Spinal cord (tissue), 10 donors: ENCODE results near the gene TKT. TPM values are rescaled to one million over a fixed set of nuclear protein-coding genes. Genes with fewer than 3 reads are reported as not detected.

Experiments used
- DNase-seq, 6 donors: peaks; one replicate each; pipeline versions ENCODE4 v3.0.0 to v3.0.0-alpha.2; 2013 to 2015; ENCODE audit warnings: low spot score in 6 of 6, low read depth in 4 of 6
- H3K27ac ChIP-seq: one replicate; pipeline ENCODE4 v1.5.1; 2013; ENCODE audit warnings: low read depth, low read length, control low read depth
- H3K27me3 ChIP-seq: one replicate; pipeline ENCODE4 v1.6.1; 2013; ENCODE audit warnings: low read length; ENCODE audit not compliant: control insufficient read depth, insufficient read depth
- H3K36me3 ChIP-seq: one replicate; pipeline ENCODE4 v1.6.1; 2013; ENCODE audit warnings: low read length; ENCODE audit not compliant: control insufficient read depth, insufficient read depth
- H3K4me1 ChIP-seq: one replicate; pipeline ENCODE4 v1.6.1; 2013; ENCODE audit warnings: low read length; ENCODE audit not compliant: control insufficient read depth, insufficient read depth
- H3K4me3 ChIP-seq: one replicate; pipeline ENCODE4 v1.5.1; 2013; ENCODE audit warnings: low read depth, low read length, control low read depth
- H3K9me3 ChIP-seq: one replicate; pipeline ENCODE4 v1.6.1; 2013; ENCODE audit warnings: low read length; ENCODE audit not compliant: control insufficient read depth, insufficient read depth
- WGBS: methylation state at CpG from one replicate; pipeline ENCODE4 v1.1.5; 2013; ENCODE audit warnings: missing lambda C conversion rate; ENCODE audit not compliant: insufficient coverage; 5-methylcytosine and 5-hydroxymethylcytosine counted together
- polyA plus RNA-seq, 2 donors: library from polyadenylated mRNA; unstranded; fragments of 120-200 nt; gene quantifications; one replicate each; pipeline ENCODE4 v1.2.1, GENCODE V29; 2013; ENCODE audit not compliant: insufficient read length in 2 of 2
- total RNA-seq, 2 donors: library from RNA; depleted of rRNA in 1 of 2; stranded (reverse); fragments of 120-200 nt in 1 of 2; fragments of >200 nt in 1 of 2; gene quantifications; one replicate each; pipeline versions ENCODE4 v1.2.3 to v1.2.4, GENCODE V29; 2013 to 2014
- donor health status: healthy.

Gene TKT
- total and polyA plus RNA-seq, 4 donors, result 118 to 170 (median 148) TPM

DNA sequence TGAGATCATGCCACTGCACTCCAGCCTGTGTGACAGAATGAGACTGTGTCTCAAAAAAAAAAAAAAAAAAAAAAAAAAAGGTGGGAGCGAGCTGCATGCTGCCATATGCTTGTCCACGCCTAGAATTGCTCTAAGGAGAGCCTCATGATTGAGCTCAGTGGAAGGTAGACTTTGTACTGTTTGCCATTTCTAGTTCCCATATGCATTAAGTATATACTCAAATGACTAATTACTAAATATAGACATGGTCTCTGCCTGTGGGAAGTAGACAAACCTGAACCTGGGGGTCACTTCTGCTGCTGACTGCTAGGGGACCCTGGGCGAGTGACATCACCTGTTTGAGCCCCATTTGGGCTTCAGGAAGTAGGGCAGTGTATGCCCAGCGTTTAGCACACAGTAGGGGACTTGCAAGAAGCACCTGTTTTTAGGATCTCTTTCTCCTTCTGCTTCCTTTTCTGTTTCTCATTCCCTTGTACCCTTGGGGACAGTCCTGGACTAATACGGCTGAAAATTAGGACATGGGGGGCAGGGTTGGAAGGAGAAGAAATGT, 67.6 kb downstream of the TKT start:
- no peak overlapping the region for H3K4me3 ChIP-seq
- H3K4me1 ChIP-seq, result no peaks in the 10 kb centered on the region
- peaks cover 48% of the 10 kb centered on the region for H3K36me3 ChIP-seq
- DNase-seq, result no peak
- no peak overlapping the region for H3K27ac ChIP-seq
- no peaks in the 10 kb centered on the region for H3K9me3 ChIP-seq
- 90% methylated on average over 2 of the region's 5 CpGs for WGBS
- no peaks in the 10 kb centered on the region for H3K27me3 ChIP-seq

DNA sequence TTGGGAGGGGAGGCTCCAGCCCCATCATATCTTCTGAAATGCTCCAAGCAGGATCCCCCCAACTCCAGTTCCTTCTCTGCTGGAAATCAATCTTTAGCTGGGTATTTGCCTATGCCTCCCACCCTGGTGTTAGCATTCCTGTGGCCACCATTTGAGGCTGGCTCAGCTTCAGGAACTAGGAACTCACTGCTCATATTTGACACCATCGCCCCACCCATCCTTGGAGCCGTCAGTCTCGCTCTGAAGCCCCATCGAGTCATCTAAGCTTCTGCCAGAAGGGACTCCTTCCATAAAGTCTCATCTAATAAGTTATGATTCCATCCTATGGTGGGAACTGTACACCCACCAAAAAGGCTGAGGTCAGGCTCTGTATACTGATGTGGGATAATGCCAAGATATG, 68.4 kb downstream of the TKT start:
- H3K27me3 ChIP-seq, result no peaks in the 10 kb centered on the region
- H3K9me3 ChIP-seq, result no peaks in the 10 kb centered on the region
- no peak overlapping the region for H3K4me3 ChIP-seq
- H3K36me3 ChIP-seq, result peaks cover 52% of the 10 kb centered on the region
- 94% methylated on average over 3 of the region's 4 CpGs for WGBS
- H3K4me1 ChIP-seq, result peaks cover 3% of the 10 kb centered on the region
- no peak overlapping the region for H3K27ac ChIP-seq
- DNase-seq, result no peak

DNA sequence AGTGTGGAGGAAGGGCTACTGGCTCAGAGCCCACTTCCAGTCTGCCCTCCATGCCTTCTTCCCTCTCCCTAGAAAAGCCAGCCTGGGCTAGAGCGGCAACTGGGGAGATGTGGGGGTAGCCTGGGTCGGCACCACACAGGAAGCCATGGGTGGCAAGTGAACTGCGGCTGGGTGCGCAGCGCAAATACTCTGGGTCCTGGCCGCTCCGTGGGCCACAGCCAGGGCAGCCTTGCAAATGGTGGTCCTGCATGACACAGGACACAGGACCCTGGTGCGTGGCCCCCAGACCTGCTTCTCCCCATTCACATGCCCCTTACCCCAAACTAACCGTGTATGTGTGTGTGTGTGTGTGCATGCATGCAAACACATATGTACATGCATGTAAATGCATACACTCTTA, 69.1 kb downstream of the TKT start:
- Histone ChIP-seq H3K4me3 (no peak overlapping the region), H3K36me3 (peaks cover 47% of the 10 kb centered on the region), H3K27me3 (no peaks in the 10 kb centered on the region), H3K4me1 (peaks cover 3% of the 10 kb centered on the region), H3K9me3 (no peaks in the 10 kb centered on the region), H3K27ac (no peak overlapping the region)
- WGBS, result 94% methylated on average over 6 of the region's 9 CpGs
- DNase-seq, result no peak

DNA sequence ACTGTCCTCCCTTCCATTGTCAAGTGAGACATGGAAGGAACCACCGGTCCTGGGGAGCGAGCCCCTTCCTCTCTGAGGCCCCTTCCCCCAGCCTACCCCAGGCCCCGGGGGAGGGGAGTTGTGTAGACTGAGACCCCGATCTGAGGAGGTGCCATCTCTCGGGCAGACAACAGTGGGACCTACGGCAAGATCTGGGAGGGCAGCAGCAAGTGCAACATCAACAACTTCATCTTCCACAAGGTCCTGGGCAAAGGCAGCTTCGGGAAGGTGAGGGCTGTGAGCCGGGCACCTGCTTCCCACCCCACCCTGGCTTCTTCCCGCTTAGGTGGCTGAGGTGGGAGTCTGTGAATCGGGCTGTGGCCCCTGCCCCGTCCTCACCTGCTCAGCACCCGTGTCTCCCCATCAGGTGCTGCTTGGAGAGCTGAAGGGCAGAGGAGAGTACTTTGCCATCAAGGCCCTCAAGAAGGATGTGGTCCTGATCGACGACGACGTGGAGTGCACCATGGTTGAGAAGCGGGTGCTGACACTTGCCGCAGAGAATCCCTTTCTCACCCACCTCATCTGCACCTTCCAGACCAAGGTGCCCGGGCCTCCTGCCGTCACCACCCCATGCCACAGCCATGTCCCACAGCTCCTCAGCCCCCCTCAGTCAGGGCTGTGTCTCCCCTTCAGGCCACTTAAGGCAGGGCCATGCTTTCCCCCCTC, 69.9 kb downstream of the TKT start:
- 94% methylated on average over 8 of the region's 20 CpGs for WGBS
- peaks cover 55% of the 10 kb centered on the region for H3K36me3 ChIP-seq
- DNase-seq, result no peak
- H3K4me1 ChIP-seq, result peaks cover 3% of the 10 kb centered on the region
- H3K27ac ChIP-seq, result no peak overlapping the region
- no peaks in the 10 kb centered on the region for H3K9me3 ChIP-seq
- H3K4me3 ChIP-seq, result no peak overlapping the region
- no peaks in the 10 kb centered on the region for H3K27me3 ChIP-seq

DNA sequence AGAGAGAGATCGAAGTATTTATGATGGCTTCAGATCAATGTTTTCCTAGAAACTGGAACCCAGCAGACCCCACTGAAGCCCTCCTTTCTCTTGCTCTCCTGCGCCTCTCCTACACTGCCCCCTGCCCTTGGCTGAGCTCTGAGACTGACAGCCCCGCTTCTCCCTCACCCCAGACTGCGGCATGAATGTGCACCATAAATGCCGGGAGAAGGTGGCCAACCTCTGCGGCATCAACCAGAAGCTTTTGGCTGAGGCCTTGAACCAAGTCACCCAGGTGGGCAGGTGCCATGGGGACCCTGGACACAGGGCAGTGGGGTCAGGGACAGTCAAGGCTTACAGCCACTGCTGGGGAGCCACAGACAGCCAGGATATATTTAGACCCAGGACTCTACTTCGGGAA, 71.1 kb downstream of the TKT start:
- H3K36me3 ChIP-seq, result peaks cover 56% of the 10 kb centered on the region
- WGBS, result 96% methylated on average over 5 of the region's 7 CpGs
- no peaks in the 10 kb centered on the region for H3K27me3 ChIP-seq
- no peak for DNase-seq
- H3K4me3 ChIP-seq, result no peak overlapping the region
- H3K27ac ChIP-seq, result no peak overlapping the region
- no peaks in the 10 kb centered on the region for H3K9me3 ChIP-seq
- H3K4me1 ChIP-seq, result peaks cover 3% of the 10 kb centered on the region

DNA sequence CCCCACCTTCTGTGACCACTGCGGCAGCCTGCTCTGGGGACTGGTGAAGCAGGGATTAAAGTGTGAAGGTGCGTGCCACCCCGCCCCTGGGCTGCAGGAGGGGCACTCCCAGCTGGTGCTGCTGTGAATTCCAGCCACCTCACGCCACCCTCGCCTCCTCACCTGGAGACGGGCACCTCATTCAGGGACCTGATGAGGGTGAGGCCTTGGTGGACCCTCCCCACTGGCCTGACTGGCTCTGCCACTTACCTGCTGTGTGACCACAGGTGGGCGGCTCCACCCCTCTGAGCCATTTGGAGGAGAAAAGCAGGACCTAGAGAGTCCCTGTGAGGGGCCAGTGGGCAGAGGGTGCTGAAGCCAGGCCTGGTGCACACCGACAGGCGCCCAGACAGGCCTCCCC, 72.3 kb downstream of the TKT start:
- WGBS, result 97% methylated on average over 9 of the region's 9 CpGs
- Histone ChIP-seq H3K36me3 (peaks cover 51% of the 10 kb centered on the region), H3K27ac (peak overlapping the region; percentile 52), H3K4me1 (peaks cover 3% of the 10 kb centered on the region), H3K9me3 (no peaks in the 10 kb centered on the region), H3K27me3 (no peaks in the 10 kb centered on the region), H3K4me3 (peak overlapping the region; percentile 42)
- DNase-seq, result no peak

DNA sequence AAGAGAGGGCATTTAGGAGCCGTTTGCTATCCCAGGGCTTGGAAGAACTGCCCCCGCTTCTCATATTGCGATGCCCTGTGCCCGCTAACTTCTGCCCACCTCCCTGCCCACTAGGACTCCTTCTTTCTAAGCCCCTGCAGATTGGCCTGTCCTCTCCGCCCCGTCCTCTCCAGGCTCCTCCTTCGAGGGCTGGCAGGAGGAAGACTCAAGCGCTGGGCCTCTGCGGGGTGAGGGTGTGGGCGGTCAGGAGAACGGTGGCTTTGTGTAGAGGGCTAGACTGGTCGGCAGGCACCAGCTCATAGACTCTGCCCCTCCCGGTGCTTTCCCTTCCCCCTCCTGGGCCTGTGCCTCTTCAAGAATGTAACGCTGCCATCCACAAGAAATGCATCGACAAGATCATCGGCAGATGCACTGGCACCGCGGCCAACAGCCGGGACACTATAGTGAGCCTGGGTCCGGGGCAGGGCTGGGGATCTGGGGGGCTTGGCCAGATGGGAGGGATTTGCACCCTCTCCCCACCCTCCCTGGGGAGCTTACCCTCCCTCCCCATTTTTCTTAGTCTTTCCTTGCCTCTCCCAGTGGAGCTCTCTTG, 73.0 kb downstream of the TKT start:
- Histone ChIP-seq H3K4me1 (peaks cover 3% of the 10 kb centered on the region), H3K4me3 (peak overlapping the region; percentile 42), H3K27ac (peak overlapping the region; percentile 52), H3K27me3 (no peaks in the 10 kb centered on the region), H3K9me3 (no peaks in the 10 kb centered on the region), H3K36me3 (peaks cover 55% of the 10 kb centered on the region)
- peak in 1 of 6 donors; percentile 37 for DNase-seq
- no CpG with 5 or more reads among the region's 20 CpGs for WGBS

DNA sequence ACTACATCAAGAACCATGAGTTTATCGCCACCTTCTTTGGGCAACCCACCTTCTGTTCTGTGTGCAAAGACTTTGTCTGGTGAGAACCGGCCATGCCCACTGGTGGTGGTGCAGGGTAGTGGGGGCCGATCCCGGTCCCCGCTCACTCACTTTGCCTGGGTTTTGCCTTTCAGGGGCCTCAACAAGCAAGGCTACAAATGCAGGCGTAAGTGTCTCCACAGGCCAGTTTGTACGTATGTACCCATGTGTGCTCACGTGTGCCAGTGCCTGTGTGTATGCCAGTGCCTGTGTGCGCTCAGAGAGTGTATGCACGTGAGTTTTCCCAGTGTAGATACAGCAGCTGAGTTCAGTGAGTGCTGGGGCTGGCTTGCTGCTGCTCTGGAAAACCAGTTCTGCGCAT, 74.3 kb downstream of the TKT start:
- Histone ChIP-seq H3K27me3 (no peaks in the 10 kb centered on the region), H3K4me3 (no peak overlapping the region), H3K4me1 (peaks cover 3% of the 10 kb centered on the region), H3K36me3 (peaks cover 50% of the 10 kb centered on the region), H3K27ac (no peak overlapping the region), H3K9me3 (no peaks in the 10 kb centered on the region)
- WGBS, result 95% methylated on average over 11 of the region's 11 CpGs
- no peak for DNase-seq

DNA sequence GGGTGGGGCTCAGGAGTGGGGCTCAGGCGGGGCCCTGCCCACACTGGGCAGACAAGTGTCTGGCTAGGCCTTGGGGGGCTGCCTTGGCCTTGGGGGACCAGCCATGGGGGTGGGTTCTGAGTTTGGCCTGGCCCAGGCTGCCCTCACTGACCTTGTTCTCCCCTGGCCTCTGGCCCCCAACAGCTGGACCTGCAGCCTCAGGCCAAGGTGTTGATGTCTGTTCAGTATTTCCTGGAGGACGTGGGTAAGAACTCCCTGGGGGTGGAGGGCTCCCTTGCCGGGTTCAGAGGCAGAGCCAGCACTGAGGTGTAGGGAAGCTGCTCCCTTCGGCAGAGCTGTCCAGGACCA, 74.8 kb downstream of the TKT start:
- no peaks in the 10 kb centered on the region for H3K9me3 ChIP-seq
- H3K27ac ChIP-seq, result no peak overlapping the region
- H3K27me3 ChIP-seq, result no peaks in the 10 kb centered on the region
- DNase-seq, result no peak
- peaks cover 8% of the 10 kb centered on the region for H3K4me1 ChIP-seq
- WGBS, result 81% methylated on average over 4 of the region's 4 CpGs
- peaks cover 48% of the 10 kb centered on the region for H3K36me3 ChIP-seq
- H3K4me3 ChIP-seq, result no peak overlapping the region
